ENCODE results near the gene RYR1. TPM values are rescaled to one million over a fixed set of nuclear protein-coding genes. Genes with fewer than 3 reads are reported as not detected.
A peak's percentile ranks its signal among the peaks of the same experiment; 100 is the strongest.

The RYR1 gene
- total RNA-seq, 1 experiment from 2014 or later = 34.2 TPM

DNA sequence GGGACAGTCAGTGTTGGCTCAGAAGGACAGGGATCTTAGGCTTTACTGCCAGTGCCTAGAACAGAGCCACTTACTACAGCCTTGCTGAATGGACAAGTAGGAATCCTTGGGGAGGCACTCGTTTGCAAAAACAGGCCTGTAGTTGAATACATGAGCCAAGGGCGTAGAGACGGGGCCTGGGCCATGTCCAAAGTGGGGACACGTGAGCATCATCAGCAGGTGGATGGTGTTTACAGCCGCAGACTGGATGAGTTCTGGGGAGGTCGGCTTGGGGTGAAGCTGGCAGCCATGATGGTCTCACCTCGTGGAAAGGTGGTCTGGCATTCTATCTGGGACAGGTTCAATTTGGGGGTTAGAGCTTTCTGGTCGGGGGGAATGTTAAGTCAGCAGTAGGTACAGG is 17.5 kb downstream of the RYR1 start:
- in situ Hi-C loops (cut with HindIII; ENCODE audit: low pct_unique_long_range_greater_than_20kb, low sequenced_read_pairs) = no loop called here
- Histone ChIP-seq H3K27ac (ENCODE audit: low read length) (no peak overlapping the region), H3K9me3 (ENCODE audit: control insufficient read depth, insufficient read depth, low read depth, low read length) (no peaks in the 10 kb centered on the region), H3K36me3 (ENCODE audit: control insufficient read depth, insufficient read depth, low read length) (no peaks in the 10 kb centered on the region), H3K4me3 (ENCODE audit: low read depth in 2 of 2, low read length in 2 of 2) (no peak overlapping the region), H3K4me1 (ENCODE audit: control insufficient read depth, insufficient read depth, low read length) (no peaks in the 10 kb centered on the region), H3K27me3 (ENCODE audit: control insufficient read depth, insufficient read depth, low read length) (no peaks in the 10 kb centered on the region)
- no peak for ATAC-seq
- BruUV-seq (replicated peaks) = no TSS peak
- DNase-seq (ENCODE audit: low read depth, low spot score) = no peak
- POLR2A ChIA-PET = no interaction called here
- CTCF ChIA-PET = no interaction called here
- no peak for TF ChIP-seq POLR2AphosphoS5 (IDR thresholded peaks at IDR 0.05; ENCODE audit: low read depth, low read length)
- TF ChIP-seq TCF7L2 (IDR thresholded peaks at IDR 0.05; ENCODE audit: low read depth, low read length) = no peak
- TF ChIP-seq, protein P1, sequence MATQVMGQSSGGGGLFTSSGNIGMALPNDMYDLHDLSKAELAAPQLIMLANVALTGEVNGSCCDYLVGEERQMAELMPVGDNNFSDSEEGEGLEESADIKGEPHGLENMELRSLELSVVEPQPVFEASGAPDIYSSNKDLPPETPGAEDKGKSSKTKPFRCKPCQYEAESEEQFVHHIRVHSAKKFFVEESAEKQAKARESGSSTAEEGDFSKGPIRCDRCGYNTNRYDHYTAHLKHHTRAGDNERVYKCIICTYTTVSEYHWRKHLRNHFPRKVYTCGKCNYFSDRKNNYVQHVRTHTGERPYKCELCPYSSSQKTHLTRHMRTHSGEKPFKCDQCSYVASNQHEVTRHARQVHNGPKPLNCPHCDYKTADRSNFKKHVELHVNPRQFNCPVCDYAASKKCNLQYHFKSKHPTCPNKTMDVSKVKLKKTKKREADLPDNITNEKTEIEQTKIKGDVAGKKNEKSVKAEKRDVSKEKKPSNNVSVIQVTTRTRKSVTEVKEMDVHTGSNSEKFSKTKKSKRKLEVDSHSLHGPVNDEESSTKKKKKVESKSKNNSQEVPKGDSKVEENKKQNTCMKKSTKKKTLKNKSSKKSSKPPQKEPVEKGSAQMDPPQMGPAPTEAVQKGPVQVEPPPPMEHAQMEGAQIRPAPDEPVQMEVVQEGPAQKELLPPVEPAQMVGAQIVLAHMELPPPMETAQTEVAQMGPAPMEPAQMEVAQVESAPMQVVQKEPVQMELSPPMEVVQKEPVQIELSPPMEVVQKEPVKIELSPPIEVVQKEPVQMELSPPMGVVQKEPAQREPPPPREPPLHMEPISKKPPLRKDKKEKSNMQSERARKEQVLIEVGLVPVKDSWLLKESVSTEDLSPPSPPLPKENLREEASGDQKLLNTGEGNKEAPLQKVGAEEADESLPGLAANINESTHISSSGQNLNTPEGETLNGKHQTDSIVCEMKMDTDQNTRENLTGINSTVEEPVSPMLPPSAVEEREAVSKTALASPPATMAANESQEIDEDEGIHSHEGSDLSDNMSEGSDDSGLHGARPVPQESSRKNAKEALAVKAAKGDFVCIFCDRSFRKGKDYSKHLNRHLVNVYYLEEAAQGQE (IDR thresholded peaks at IDR 0.05; ENCODE audit: insufficient read depth in 1 of 2, low read depth in 2 of 2, low read length in 1 of 2) = no peak
- TF ChIP-seq, protein P2, sequence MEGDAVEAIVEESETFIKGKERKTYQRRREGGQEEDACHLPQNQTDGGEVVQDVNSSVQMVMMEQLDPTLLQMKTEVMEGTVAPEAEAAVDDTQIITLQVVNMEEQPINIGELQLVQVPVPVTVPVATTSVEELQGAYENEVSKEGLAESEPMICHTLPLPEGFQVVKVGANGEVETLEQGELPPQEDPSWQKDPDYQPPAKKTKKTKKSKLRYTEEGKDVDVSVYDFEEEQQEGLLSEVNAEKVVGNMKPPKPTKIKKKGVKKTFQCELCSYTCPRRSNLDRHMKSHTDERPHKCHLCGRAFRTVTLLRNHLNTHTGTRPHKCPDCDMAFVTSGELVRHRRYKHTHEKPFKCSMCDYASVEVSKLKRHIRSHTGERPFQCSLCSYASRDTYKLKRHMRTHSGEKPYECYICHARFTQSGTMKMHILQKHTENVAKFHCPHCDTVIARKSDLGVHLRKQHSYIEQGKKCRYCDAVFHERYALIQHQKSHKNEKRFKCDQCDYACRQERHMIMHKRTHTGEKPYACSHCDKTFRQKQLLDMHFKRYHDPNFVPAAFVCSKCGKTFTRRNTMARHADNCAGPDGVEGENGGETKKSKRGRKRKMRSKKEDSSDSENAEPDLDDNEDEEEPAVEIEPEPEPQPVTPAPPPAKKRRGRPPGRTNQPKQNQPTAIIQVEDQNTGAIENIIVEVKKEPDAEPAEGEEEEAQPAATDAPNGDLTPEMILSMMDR (IDR thresholded peaks at IDR 0.05) = no peak
- TF ChIP-seq SIN3A (IDR thresholded peaks at IDR 0.05; ENCODE audit: borderline replicate concordance, insufficient read depth, low read depth, low read length) = no peak
- intact Hi-C loops (cut with micrococcal nuclease; ENCODE audit: unreplicated experiment) = no loop called here

DNA sequence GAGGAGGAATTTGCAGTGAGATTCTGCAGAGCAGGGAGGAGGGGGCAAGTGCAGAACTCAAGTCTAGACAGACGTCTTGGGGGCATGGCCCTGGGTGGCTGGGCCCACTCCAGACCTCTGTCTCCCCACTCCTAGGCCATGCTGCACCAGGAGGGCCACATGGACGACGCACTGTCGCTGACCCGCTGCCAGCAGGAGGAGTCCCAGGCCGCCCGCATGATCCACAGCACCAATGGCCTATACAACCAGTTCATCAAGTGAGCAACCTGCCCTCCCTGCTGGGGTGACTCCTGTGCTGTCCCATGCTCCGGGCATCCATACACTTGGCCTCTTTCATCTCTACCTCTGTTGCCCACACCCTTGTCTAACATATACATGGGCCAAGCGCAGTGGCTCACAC is 18.1 kb downstream of the RYR1 start:
- Histone ChIP-seq H3K4me3 (ENCODE audit: low read depth in 2 of 2, low read length in 2 of 2) (no peak overlapping the region), H3K27ac (ENCODE audit: low read length) (no peak overlapping the region), H3K36me3 (ENCODE audit: control insufficient read depth, insufficient read depth, low read length) (no peaks in the 10 kb centered on the region), H3K27me3 (ENCODE audit: control insufficient read depth, insufficient read depth, low read length) (no peaks in the 10 kb centered on the region), H3K4me1 (ENCODE audit: control insufficient read depth, insufficient read depth, low read length) (no peaks in the 10 kb centered on the region), H3K9me3 (ENCODE audit: control insufficient read depth, insufficient read depth, low read depth, low read length) (no peaks in the 10 kb centered on the region)
- ChIA-PET CTCF (no interaction called here), POLR2A (no interaction called here)
- no peak for DNase-seq (ENCODE audit: low read depth, low spot score)
- intact Hi-C loops (cut with micrococcal nuclease; ENCODE audit: unreplicated experiment) (no loop called here), in situ Hi-C loops (cut with HindIII; ENCODE audit: low pct_unique_long_range_greater_than_20kb, low sequenced_read_pairs) (no loop called here)
- peak; percentile 44; the same call in 1 of the 2 replicates for ATAC-seq
- no TSS peak for BruUV-seq (replicated peaks)
- TF ChIP-seq SIN3A (IDR thresholded peaks at IDR 0.05; ENCODE audit: borderline replicate concordance, insufficient read depth, low read depth, low read length) (no peak), TCF7L2 (IDR thresholded peaks at IDR 0.05; ENCODE audit: low read depth, low read length) (no peak), POLR2AphosphoS5 (IDR thresholded peaks at IDR 0.05; ENCODE audit: low read depth, low read length) (no peak)
- TF ChIP-seq, protein P2 (IDR thresholded peaks at IDR 0.05) = no peak
- TF ChIP-seq, protein P1 (IDR thresholded peaks at IDR 0.05; ENCODE audit: insufficient read depth in 1 of 2, low read depth in 2 of 2, low read length in 1 of 2) = no peak
